ENCODE data around the gene KNDC1.

GRCh38 chr10:133245439-133246235 lies 85.6 kb downstream of the KNDC1 start:
- TF ChIP-seq CTCF (IDR thresholded peaks at IDR 0.05) (no peak), POLR2A (IDR thresholded peaks at IDR 0.05) (no peak)

Measured in Peyer's patch (tissue), 4 donors.